Fibroblast of peridontal ligament (primary cell): ENCODE measurements around the gene DPH7.
A peak's percentile ranks its signal among the peaks of the same experiment; 100 is the strongest.
"Not testable (repeated sequence)": the region's sequence is repeated elsewhere in the genome, so short reads cannot be mapped to it uniquely, and the experiment has no call there.

Source experiments
- DNase-seq: peaks from one replicate; pipeline ENCODE4 v3.0.0-alpha.2; 2010; ENCODE audit errors: extremely low read depth

DPH7 gene

DNA sequence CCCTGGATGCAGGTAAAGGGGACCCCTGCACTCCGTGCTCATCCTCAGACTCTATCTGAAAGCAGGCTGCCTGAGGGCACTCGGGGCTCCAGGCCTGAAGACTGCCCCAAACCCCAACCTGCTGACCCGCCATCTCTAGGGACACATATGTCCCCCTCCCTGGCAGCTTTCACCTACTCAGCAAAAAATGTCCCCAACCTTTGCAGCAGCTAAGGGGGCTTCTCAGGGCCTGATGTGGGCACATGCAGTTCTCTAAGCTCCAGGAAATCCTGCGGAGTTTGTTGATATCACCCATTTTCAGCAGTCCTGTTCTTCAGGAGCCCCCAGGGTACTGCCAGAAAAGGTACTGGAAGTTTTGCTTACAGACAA lies 2.2 kb upstream of the DPH7 start:
- no peak for DNase-seq

- DNase-seq = no peak
These were observed 1.7 kb upstream of the DPH7 start for GRCh38 chr9:137580209-137580953.

DNA sequence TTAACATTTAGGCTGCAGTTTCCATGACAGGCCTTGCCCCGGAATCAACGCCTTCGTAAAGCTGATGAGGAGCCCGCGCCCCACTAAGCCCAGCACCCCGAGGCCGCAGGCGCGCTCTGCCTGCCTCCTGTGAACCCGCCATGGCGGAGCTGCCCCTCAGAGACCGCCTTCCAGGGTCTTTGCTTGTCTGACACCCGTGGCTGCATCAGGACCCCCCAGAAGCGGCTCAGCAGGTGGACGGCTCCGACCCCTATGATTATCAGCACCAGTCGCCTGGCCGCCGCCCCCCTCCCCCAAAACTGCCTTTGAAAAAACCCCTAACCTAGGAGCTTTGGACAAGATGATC lies 507 bp upstream of the DPH7 start:
- no peak for DNase-seq

- no peak for DNase-seq
These were observed 2.9 kb downstream of the DPH7 start for GRCh38 chr9:137575716-137576411.

- no peak for DNase-seq
These were observed 3.4 kb downstream of the DPH7 start for GRCh38 chr9:137575364-137575715.

- DNase-seq = no peak
These were observed 4.5 kb downstream of the DPH7 start for GRCh38 chr9:137574192-137574591.

DNA sequence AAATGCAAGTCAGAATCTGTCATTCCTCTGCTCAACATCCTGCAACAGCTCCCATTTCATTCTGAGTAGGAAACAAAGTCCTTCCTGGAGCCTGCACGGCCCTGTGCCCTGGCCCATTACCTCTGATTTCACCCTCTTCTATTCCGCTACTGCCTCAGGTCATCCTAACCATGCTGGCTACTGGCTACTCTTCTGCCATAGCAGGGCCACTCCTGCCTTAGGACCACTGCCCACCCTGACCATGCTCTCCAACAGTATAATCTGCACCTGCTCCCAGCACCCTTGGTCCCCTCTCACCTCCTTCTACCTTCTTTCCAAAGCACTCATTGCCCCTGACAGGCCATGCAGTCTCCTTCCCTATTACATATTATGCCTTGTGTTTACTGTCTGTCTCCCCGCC lies 8.2 kb downstream of the DPH7 start:
- no peak for DNase-seq

GRCh38 chr9:137569609-137570203 lies 9.0 kb downstream of the DPH7 start:
- no peak for DNase-seq

DNA sequence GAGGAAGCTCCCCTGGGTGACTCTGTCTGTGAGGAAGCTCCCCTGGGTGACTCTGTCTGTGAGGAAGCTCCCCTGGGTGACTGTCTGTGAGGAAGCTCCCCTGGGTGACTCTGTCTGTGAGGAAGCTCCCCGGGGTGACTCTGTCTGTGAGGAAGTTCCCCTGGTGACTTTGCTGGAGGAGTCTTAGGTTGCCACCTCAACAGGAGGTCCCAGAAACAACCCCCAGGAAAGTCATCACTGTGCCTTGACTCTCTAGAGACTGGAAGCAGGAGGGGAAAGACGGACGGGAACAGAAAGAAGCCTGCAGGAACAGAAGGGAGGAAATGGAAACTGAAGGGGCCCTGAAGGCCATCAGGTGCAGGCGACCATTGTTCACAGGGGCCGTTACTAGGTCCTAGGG lies 10.3 kb downstream of the DPH7 start:
- DNase-seq = not testable (repeated sequence)

- no peak for DNase-seq
These were observed 13.8 kb downstream of the DPH7 start for GRCh38 chr9:137564817-137565411.

- DNase-seq = no peak
These were observed 14.6 kb downstream of the DPH7 start for GRCh38 chr9:137564134-137564533.

DNA sequence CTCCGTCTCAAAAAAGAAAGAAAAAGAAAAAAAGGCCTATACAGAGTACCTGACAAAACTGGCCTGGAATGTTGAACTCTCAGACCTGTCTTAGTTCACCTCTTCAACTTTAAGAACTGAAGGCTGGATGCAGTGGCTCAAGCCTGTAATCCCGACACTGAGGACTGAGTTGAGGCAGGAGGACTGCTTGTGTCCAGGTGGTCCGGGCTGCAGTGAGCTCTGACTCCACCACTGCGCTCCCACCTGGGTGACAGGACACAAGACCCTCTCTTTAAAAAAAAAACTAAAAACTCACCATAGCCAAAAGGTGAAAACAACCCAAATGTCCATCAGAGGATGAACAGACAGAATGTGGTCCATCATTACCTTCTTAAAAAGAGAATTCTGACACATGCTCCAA lies 20.6 kb downstream of the DPH7 start:
- DNase-seq = no peak

DNA sequence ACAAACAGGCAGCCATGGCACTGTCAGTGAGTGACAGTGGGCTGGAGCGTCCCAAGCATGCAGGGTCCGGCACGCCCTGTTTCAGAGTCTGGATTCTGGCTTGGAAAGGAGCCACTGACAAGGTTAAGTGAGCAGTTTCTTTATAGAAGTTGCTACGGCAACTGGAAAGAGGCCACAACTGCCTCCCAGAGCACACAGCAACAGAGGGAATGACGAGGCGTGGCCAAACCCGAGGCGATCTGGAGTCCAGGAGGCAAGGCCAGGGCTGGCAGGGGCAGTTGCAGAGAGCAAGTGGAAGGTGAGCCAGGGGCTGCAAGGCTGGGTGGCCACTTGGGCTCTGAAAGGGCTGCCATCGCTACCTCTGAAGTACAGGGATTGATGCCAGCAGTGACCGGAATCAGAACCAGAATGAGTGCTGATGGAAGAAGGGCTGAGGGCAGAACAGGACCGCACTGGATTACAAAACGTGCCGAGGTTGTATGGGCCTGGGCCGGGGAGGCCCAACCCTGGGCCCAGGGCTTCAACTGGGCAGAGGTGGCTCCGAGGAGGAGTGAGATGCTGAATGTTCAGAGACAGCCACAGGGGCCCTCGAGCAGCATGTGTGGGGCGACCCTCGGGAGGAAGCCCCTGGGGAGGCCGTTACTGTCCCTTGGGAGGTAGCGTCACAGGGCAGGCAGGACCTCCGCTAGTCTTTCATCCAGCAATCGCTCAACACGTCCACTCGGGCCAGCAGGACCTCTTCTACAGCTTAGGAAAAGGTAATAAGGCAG lies 22.5 kb downstream of the DPH7 start:
- DNase-seq = no peak

GRCh38 chr9:137555179-137555578 lies 23.5 kb downstream of the DPH7 start:
- no peak for DNase-seq

GRCh38 chr9:137554349-137554748 lies 24.4 kb downstream of the DPH7 start:
- no peak for DNase-seq

GRCh38 chr9:137553654-137554053 lies 25.1 kb downstream of the DPH7 start:
- DNase-seq = not testable (repeated sequence)

DNA sequence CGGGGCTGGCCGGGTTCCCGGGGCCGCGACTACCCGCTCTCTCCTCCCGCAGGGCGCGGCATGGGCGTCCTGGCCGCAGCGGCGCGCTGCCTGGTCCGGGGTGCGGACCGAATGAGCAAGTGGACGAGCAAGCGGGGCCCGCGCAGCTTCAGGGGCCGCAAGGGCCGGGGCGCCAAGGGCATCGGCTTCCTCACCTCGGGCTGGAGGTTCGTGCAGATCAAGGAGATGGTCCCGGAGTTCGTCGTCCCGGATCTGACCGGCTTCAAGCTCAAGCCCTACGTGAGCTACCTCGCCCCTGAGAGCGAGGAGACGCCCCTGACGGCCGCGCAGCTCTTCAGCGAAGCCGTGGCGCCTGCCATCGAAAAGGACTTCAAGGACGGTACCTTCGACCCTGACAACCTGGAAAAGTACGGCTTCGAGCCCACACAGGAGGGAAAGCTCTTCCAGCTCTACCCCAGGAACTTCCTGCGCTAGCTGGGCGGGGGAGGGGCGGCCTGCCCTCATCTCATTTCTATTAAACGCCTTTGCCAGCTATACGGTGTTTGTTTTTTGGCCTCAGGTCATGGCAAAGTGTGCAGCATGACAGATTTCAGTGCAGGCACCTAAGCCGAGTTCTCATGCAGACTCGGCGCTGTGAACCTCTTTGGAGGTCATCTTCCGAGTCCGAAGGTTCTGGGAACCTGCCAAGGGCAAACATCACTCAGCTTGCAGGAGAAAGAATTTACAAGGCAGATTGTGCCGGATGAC lies 26.5 kb downstream of the DPH7 start:
- no peak for DNase-seq

DNA sequence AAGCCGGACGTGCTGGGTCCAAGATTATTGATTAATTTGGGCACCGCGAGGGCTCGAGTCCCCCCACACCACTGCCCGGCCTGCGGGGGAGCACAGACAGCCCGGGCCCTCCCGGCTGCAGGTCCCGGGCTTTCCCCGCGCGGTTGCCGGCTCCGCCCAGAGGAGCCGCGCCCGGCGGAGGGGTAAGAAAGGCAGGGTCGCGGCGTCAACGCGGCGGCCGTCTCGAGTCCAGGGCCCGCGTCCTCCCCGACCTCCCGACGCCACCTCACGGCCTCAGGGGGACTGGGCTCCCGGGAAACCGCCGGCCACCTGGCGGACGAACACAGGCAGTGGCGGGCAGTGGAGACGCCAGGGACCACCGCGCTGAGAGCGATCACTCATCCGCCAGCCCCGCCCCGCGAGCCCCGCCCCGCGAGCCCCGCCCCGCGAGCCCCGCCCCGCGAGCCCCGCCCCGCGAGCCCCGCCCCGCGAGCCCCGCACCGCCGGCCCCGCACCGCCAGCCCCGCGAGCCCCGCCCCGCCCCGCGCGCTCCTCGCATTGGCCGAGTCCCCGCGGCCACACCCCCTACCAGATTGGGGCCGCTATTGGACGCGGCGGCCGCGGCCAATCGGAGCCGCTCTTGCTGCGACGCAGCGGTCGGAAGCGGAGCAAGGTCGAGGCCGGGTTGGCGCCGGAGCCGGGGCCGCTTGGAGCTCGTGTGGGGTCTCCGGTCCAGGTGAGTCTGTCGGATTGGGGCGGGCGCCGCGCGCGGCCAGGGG lies 27.3 kb downstream of the DPH7 start, which contains the start of gene MRPL41:
Gene MRPL41, plus strand, starts transcription at position 616 of the 758 bp plus-strand sequence. CDS start 203 bp downstream, outside the sequence.
- DNase-seq = peak; percentile 57

DNA sequence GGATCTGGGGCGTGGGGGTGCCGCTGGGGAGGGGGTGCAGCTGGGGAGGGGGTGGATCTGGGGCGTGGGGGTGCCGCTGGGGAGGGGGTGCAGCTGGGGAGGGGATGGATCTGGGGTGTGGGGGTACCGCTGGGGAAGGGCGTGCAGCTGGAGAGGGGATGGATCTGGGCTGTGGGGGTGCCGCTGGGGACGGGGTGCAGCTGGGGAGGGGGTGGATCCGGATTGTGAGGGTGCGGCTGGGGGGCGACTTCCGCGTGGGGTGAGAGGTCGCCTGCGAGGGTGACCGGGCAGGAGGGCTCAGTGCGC lies 27.8 kb downstream of the DPH7 start:
- DNase-seq = not testable (repeated sequence)

DNA sequence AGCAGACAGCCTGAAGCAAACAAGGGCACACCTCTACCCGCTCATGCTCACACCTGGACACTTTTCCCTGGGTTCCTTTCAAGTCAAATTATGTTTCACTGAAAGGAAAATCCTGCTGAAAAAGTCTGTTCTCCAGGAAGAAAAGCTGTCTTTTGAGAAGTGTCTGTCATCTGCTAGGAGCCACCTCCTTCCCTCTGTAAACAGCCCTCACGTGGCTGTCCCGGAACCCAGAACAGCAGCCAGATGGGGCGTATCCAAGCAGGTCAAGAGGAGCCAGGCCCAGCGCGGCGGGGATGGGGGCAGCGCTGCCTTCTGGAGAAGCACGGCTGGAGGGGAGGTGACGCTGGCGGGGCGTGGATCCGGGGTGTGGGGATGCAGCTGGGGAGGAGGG lies 28.5 kb downstream of the DPH7 start, which contains the start of gene PNPLA7:
Gene PNPLA7, minus strand, starts transcription at position 172 of the 391 bp plus-strand sequence. CDS start 205 bp downstream, outside the sequence.
- peak; percentile 53 for DNase-seq
